Keratinocyte (primary cell): ENCODE data around the gene ZNF487. TPM values are rescaled to one million over a fixed set of nuclear protein-coding genes. Genes with fewer than 3 reads are reported as not detected.

Experiments used
- DNase-seq: peaks from one replicate; pipeline ENCODE4 v3.0.0-alpha.2; 2011; ENCODE audit warnings: low read depth, missing footprints, low spot score
- FAIRE-seq: peaks from 2 replicates; lab custom pipeline; 2011; peaks lifted over from hg19 to GRCh38; lab: Jason Lieb, UNC
- H2AFZ ChIP-seq: 2 replicates; pipeline ENCODE4 v1.6.0; 2012; ENCODE audit warnings: low read length, control low read depth, inconsistent platforms; ENCODE audit not compliant: control insufficient read depth
- H3K27ac ChIP-seq: 2 replicates; pipeline ENCODE4 v1.5.1; 2011; ENCODE audit warnings: low read length; ENCODE audit not compliant: control insufficient read depth, insufficient read depth
- H3K27me3 ChIP-seq: 3 replicates; pipeline ENCODE4 v1.6.0; 2011; ENCODE audit warnings: low read length; ENCODE audit not compliant: control insufficient read depth, insufficient read depth; ENCODE audit errors: extremely low read depth
- H3K36me3 ChIP-seq, 2 experiments: 2 replicates in 1 of 2; 3 replicates in 1 of 2; pipeline ENCODE4 v1.5.1; 2011; ENCODE audit warnings: low read length in 2 of 2, mild to moderate bottlenecking in 1 of 2; ENCODE audit not compliant: control insufficient read depth in 2 of 2, insufficient read depth in 2 of 2; ENCODE audit errors: extremely low read depth in 1 of 2
- H3K4me1 ChIP-seq: 3 replicates; pipeline ENCODE4 v1.5.1; 2011; ENCODE audit warnings: low read length; ENCODE audit not compliant: control insufficient read depth, insufficient read depth; ENCODE audit errors: extremely low read depth
- H3K4me2 ChIP-seq: 3 replicates; pipeline ENCODE4 v1.6.0; 2011; ENCODE audit warnings: low read depth, low read length; ENCODE audit not compliant: control insufficient read depth, insufficient read depth; ENCODE audit errors: extremely low read depth
- H3K4me3 ChIP-seq, 3 experiments: fragments of 200-600 bp in 1 of 3; sonication (generic) in 1 of 3; 2 replicates in 2 of 3; 3 replicates in 1 of 3; pipeline ENCODE4 v1.5.1; 2011 to 2016; ENCODE audit warnings: low read length in 3 of 3, mild to moderate bottlenecking in 3 of 3, control low read depth in 2 of 3, inconsistent platforms in 1 of 3, low read depth in 1 of 3, mixed read lengths in 1 of 3, mixed run types in 1 of 3, moderate library complexity in 1 of 3; ENCODE audit not compliant: control insufficient read depth in 2 of 3, insufficient read depth in 2 of 3; ENCODE audit errors: extremely low read depth in 1 of 3
- H3K79me2 ChIP-seq: 2 replicates; pipeline ENCODE4 v1.6.0; 2012; ENCODE audit warnings: low read length; ENCODE audit not compliant: control insufficient read depth, insufficient read depth
- H3K9ac ChIP-seq: 3 replicates; pipeline ENCODE4 v1.6.0; 2011; ENCODE audit warnings: low read length; ENCODE audit not compliant: control insufficient read depth, insufficient read depth; ENCODE audit errors: extremely low read depth
- H3K9me1 ChIP-seq: 3 replicates; pipeline ENCODE4 v1.6.0; 2011; ENCODE audit warnings: low read length; ENCODE audit not compliant: control insufficient read depth, insufficient read depth; ENCODE audit errors: extremely low read depth
- H3K9me3 ChIP-seq: 2 replicates; pipeline ENCODE4 v1.5.1; 2012; ENCODE audit warnings: low read depth, low read length; ENCODE audit not compliant: control insufficient read depth
- H4K20me1 ChIP-seq: 3 replicates; pipeline ENCODE4 v1.6.0; 2011; ENCODE audit warnings: low read length; ENCODE audit not compliant: control insufficient read depth, insufficient read depth; ENCODE audit errors: extremely low read depth
- CTCF ChIP-seq, 3 experiments: IDR thresholded peaks in 1 of 3; conservative IDR thresholded peaks in 1 of 3; optimal IDR thresholded peaks in 1 of 3; 2 replicates in 2 of 3; 3 replicates in 1 of 3; pipeline versions ENCODE3 to v1.5.1; 2011; ENCODE audit warnings: low read length in 3 of 3, mild to moderate bottlenecking in 3 of 3, moderate library complexity in 2 of 3, control low read depth in 1 of 3, inconsistent platforms in 1 of 3; ENCODE audit not compliant: insufficient read depth in 2 of 3; ENCODE audit errors: extremely low read depth in 1 of 3
- EZH2 ChIP-seq: IDR thresholded peaks from one replicate; pipeline ENCODE4 v1.6.1; 2012; ENCODE audit warnings: inconsistent platforms, mild to moderate bottlenecking, low read length, moderate library complexity
- dilution Hi-C: fragments of 300-500 bp; cut with MboI; formaldehyde crosslinking; loops from one replicate; pipeline ENCODE4 v1.7.0; 2020; ENCODE audit warnings: low sequenced_read_pairs; ENCODE audit not compliant: extremely low pct_ligation_motif_present
- polyA plus RNA-seq, 5 experiments: library from polyadenylated mRNA; depleted of rRNA in 3 of 5; stranded (reverse) in 3 of 5; stranded (forward) in 1 of 5; unstranded in 1 of 5; fragments of >200 nt; gene quantifications; 1 replicate in 1 of 5; 2 replicates in 3 of 5; 3 replicates in 1 of 5; pipeline versions ENCODE4 v1.2.1 to v1.2.3, GENCODE V29; 2011 to 2012; ENCODE audit warnings: missing spikeins in 2 of 5, low read depth in 1 of 5, low replicate concordance in 1 of 5

The ZNF487 gene
- polyA plus RNA-seq, 1 donor (not counting 4 experiments of a cell fraction or from before 2014, with no cell fraction given), result 4.1 TPM

GRCh38 chr10:43491855-43492254 is 54.9 kb downstream of the ZNF487 start:
- no peak for DNase-seq

GRCh38 chr10:43502931-43503330 is 66.0 kb downstream of the ZNF487 start:
- Histone ChIP-seq H3K36me3 (no peaks in the 10 kb centered on the region), H3K79me2 (no peaks in the 10 kb centered on the region), H3K27me3 (no peaks in the 10 kb centered on the region), H2AFZ (no peak overlapping the region), H3K27ac (no peak overlapping the region), H3K4me2 (no peak overlapping the region), H3K4me1 (no peaks in the 10 kb centered on the region), H3K4me3 (no peak overlapping the region), H4K20me1 (no peaks in the 10 kb centered on the region), H3K9me1 (no peaks in the 10 kb centered on the region), H3K9ac (no peak overlapping the region), H3K9me3 (no peaks in the 10 kb centered on the region)
- DNase-seq, result no peak
- dilution Hi-C loops, result no loop called here
- TF ChIP-seq EZH2, result no peak
- no peak for TF ChIP-seq CTCF (optimal IDR thresholded peaks at IDR 0.05 in 1 of 3, IDR thresholded peaks at IDR 0.05 in 1 of 3, conservative IDR thresholded peaks at IDR 0.05 in 1 of 3; ENCODE audit: extremely low read depth in 1 of 3, insufficient read depth in 2 of 3, low read length in 3 of 3)
- FAIRE-seq, result no peak

More at GRCh38 chr10:43491855-43492254, 54.9 kb downstream of the ZNF487 start:
- Histone ChIP-seq H3K27ac (no peak overlapping the region), H3K79me2 (no peaks in the 10 kb centered on the region), H3K4me3 (no peak overlapping the region), H3K36me3 (no peaks in the 10 kb centered on the region), H3K4me2 (no peak overlapping the region), H3K9me1 (no peaks in the 10 kb centered on the region), H3K9ac (no peak overlapping the region), H2AFZ (no peak overlapping the region), H3K9me3 (no peaks in the 10 kb centered on the region), H3K27me3 (no peaks in the 10 kb centered on the region), H3K4me1 (no peaks in the 10 kb centered on the region), H4K20me1 (no peaks in the 10 kb centered on the region)
- TF ChIP-seq CTCF (optimal IDR thresholded peaks at IDR 0.05 in 1 of 3, IDR thresholded peaks at IDR 0.05 in 1 of 3, conservative IDR thresholded peaks at IDR 0.05 in 1 of 3; ENCODE audit: extremely low read depth in 1 of 3, insufficient read depth in 2 of 3, low read length in 3 of 3) (no peak), EZH2 (no peak)
- FAIRE-seq, result no peak
- dilution Hi-C loops, result no loop called here
